Activated CD8-positive, alpha-beta T cell treated with anti-CD3 and anti-CD28 coated beads for 36 hours (primary cell): ENCODE results near the gene KDELR1. TPM values are rescaled to one million over a fixed set of nuclear protein-coding genes. Genes with fewer than 3 reads are reported as not detected.

ENCODE experiments used
- ATAC-seq: fragments of 200-7000 bp; cut with Tn5 transposase; one replicate; pipeline ENCODE4 v1.10.0; 2021; ENCODE audit warnings: mild to moderate bottlenecking, moderate library complexity
- CTCF ChIA-PET: fragments of 350-600 bp; sonication (Branson Sonifier 250); formaldehyde crosslinking; loops from one replicate; lab custom pipeline; 2021; ENCODE audit warnings: antibody characterized with exemption; lab: Charles Lee
- POLR2A ChIA-PET: fragments of 350-600 bp; sonication (Branson Sonifier 250); formaldehyde crosslinking; loops from one replicate; lab custom pipeline; 2021; ENCODE audit warnings: antibody characterized with exemption; lab: Charles Lee
- DNase-seq: peaks from one replicate; pipeline ENCODE4 v3.0.0-alpha.2; 2020
- H3K27ac Mint-ChIP-seq: one replicate; pipeline ENCODE4 v1.8.0; 2021; ENCODE audit warnings: mild to moderate bottlenecking, mixed read lengths
- H3K27me3 Mint-ChIP-seq: one replicate; pipeline ENCODE4 v1.8.0; 2021; ENCODE audit warnings: mixed read lengths
- H3K36me3 Mint-ChIP-seq: one replicate; pipeline ENCODE4 v1.8.0; 2021; ENCODE audit warnings: low read depth, mixed read lengths
- H3K4me1 Mint-ChIP-seq: one replicate; pipeline ENCODE4 v1.8.0; 2021; ENCODE audit warnings: low read depth, mixed read lengths
- H3K4me3 Mint-ChIP-seq: one replicate; pipeline ENCODE4 v1.8.0; 2021; ENCODE audit warnings: mild to moderate bottlenecking, moderate library complexity, mixed read lengths
- H3K9me3 Mint-ChIP-seq: one replicate; pipeline ENCODE4 v1.8.0; 2021; ENCODE audit warnings: mixed read lengths
- intact Hi-C: fragments of 100-400 bp; cut with micrococcal nuclease; formaldehyde crosslinking; loops from one replicate; pipeline ENCODE4 v1.10.0; 2022
- total RNA-seq, 2 experiments: library from RNA; stranded (reverse); gene quantifications; one replicate each; pipeline ENCODE4 v1.2.3, GENCODE V29; 2021
- TF ChIP-seq, protein P1 (sequence below): fragments of 200-600 bp; IDR thresholded peaks from one replicate; pipeline ENCODE4 v1.8.0; 2022; ENCODE audit warnings: antibody characterized with exemption, mild to moderate bottlenecking

Gene KDELR1
- total RNA-seq, 2 experiments from 2014 or later = 66.3 to 66.7 TPM

DNA sequence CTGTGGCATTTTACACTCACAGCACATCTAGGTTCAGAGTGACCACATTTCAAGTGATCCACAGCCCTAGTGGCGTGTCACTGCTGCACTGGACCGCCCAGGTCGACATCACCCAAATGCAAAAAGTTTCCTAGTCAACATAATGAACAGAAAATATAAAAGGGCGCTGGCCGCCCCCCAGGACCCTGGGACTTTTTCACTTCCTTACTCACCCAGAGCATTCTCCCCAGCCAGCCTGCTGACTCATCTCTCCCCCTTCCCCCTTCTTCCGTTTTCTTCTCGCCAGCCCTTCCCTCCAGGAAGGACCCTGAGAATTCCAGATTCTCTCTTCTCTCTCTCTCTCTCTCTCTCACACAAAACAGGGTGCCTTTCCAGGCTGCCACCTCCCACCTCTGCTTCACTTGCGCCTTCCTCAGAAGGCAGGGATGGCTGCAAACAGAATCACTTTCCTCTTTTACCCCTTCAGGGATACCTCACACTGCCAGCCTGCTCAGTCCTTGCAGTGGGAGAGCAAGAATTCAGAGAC lies 33.4 kb upstream of the KDELR1 start:
- intact Hi-C loops = no loop called here
- no peak overlapping the region for H3K27ac Mint-ChIP-seq
- DNase-seq (peak; percentile 35), ATAC-seq (peak; percentile 61)
- H3K4me1 Mint-ChIP-seq = peaks cover 6% of the 10 kb centered on the region
- ChIA-PET CTCF (no interaction called here), POLR2A (no interaction called here)
- TF ChIP-seq, protein P1, sequence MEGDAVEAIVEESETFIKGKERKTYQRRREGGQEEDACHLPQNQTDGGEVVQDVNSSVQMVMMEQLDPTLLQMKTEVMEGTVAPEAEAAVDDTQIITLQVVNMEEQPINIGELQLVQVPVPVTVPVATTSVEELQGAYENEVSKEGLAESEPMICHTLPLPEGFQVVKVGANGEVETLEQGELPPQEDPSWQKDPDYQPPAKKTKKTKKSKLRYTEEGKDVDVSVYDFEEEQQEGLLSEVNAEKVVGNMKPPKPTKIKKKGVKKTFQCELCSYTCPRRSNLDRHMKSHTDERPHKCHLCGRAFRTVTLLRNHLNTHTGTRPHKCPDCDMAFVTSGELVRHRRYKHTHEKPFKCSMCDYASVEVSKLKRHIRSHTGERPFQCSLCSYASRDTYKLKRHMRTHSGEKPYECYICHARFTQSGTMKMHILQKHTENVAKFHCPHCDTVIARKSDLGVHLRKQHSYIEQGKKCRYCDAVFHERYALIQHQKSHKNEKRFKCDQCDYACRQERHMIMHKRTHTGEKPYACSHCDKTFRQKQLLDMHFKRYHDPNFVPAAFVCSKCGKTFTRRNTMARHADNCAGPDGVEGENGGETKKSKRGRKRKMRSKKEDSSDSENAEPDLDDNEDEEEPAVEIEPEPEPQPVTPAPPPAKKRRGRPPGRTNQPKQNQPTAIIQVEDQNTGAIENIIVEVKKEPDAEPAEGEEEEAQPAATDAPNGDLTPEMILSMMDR = no peak
- peaks cover 4% of the 10 kb centered on the region for H3K27me3 Mint-ChIP-seq
- no peak overlapping the region for H3K4me3 Mint-ChIP-seq
- H3K9me3 Mint-ChIP-seq = no peaks in the 10 kb centered on the region
- no peaks in the 10 kb centered on the region for H3K36me3 Mint-ChIP-seq

DNA sequence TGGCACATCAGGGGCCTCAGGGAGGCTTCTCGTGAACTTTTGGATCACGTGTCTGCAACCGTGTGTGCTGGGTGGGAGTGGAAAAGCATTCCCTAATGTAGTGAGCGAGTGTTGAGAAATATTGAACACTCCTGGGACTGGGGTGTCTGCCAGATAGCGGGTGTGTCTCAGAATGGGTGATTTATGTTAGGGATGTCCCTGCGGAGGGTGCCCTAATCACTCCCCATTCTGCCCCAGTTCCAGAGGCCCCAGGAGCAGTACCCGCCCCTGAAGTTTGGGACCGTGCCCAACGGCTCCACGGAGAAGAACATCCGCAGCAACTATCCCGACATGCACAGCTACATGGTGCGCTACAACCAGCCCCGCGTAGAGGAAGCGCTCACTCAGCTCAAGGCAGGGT lies 30.2 kb upstream of the KDELR1 start:
- peaks cover 7% of the 10 kb centered on the region for H3K27me3 Mint-ChIP-seq
- peaks cover 20% of the 10 kb centered on the region for H3K4me1 Mint-ChIP-seq
- DNase-seq (no peak), ATAC-seq (no peak)
- H3K4me3 Mint-ChIP-seq = no peak overlapping the region
- ChIA-PET CTCF (interaction anchor here (0.8 kb wide), 1 partner anchor 162 kb away, joined by 3 read pairs; no protein-coding TSS in a partner anchor), POLR2A (no interaction called here)
- H3K9me3 Mint-ChIP-seq = no peaks in the 10 kb centered on the region
- intact Hi-C loops = no loop called here
- TF ChIP-seq, protein P1 = no peak
- H3K27ac Mint-ChIP-seq = no peak overlapping the region
- H3K36me3 Mint-ChIP-seq = no peaks in the 10 kb centered on the region

DNA sequence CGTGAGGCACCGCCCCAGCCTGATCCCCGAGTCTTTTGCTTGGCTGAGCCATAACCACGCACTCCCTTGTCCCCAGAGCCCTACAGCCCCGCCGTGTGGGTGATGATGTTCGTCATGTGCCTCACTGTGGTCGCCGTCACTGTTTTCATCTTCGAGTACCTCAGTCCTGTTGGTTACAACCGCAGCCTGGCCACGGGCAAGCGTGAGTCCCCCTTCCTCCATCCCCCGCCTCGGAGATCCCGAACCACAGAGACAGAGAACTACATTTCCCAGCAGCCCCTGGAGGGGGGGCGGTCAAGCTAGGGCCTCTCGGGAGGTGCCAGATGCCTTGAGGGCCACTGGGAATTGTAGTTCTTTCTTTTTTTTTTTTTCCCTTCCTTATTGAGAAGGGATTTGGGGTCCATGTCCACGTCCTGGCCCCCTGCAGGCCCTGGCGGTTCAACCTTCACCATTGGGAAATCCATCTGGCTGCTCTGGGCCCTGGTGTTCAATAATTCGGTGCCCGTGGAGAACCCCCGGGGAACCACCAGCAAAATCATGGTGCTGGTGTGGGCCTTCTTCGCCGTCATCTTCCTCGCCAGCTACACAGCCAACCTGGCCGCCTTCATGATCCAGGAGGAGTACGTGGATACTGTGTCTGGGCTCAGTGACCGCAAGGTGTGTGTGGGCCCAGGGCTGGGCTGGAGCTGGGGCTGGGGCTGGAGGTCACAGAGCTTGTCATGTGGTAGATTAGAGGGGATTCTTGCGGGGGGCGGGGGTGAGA lies 28.0 kb upstream of the KDELR1 start:
- TF ChIP-seq, protein P1 = no peak
- H3K27ac Mint-ChIP-seq = peak overlapping the region; percentile 87
- no peaks in the 10 kb centered on the region for H3K36me3 Mint-ChIP-seq
- H3K4me1 Mint-ChIP-seq = peaks cover 24% of the 10 kb centered on the region
- no peaks in the 10 kb centered on the region for H3K9me3 Mint-ChIP-seq
- ATAC-seq (peak; percentile 80), DNase-seq (peak; percentile 90)
- peaks cover 15% of the 10 kb centered on the region for H3K27me3 Mint-ChIP-seq
- POLR2A ChIA-PET = no interaction called here
- intact Hi-C loops = no loop called here
- H3K4me3 Mint-ChIP-seq = peak overlapping the region; percentile 65
- CTCF ChIA-PET = no interaction called here

DNA sequence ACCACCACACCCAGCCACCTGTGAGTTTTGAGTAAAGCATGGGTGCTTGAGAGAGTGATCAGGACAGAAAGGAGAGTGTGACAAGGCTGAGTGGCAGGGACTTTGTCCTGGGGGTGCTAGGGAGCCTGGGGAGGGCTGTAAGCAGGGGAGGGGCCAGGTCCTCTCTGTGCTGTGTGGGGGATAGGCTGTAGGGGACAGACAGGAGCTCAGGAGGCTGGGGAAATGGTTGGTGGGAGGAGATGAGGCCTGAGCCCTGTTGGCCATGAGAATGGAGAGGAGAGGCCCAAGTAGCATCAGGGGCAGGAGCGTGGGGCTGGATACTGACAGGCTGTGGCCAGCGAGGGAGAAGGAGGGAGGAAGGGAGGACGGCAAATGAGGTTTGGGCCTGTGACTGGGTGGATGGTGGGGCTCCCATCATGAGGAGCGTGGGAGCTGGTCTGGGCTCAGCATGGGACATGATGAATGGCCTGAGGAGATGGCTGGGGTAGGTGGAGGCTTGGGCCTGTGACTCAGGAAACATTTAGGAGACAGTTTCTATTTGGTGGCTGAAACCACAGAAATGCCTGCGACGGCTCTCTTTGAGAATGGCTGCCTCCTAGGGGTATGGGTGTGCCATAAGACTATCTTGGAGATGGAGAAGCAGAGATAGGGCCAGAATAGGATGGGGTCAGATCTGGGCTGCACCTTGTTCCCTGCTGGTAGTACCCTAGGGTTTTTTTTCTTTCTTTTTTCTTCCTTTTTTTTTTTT lies 27.1 kb upstream of the KDELR1 start:
- ATAC-seq (peak; percentile 50), DNase-seq (peak; percentile 59)
- POLR2A ChIA-PET = no interaction called here

More for the DNA sequence above, 27.1 kb upstream of the KDELR1 start:
- Mint-ChIP-seq H3K9me3 (no peaks in the 10 kb centered on the region), H3K4me3 (peak overlapping the region; percentile 65), H3K27me3 (peaks cover 16% of the 10 kb centered on the region), H3K36me3 (no peaks in the 10 kb centered on the region), H3K27ac (peak overlapping the region; percentile 87), H3K4me1 (peaks cover 24% of the 10 kb centered on the region)
- intact Hi-C loops = no loop called here
- CTCF ChIA-PET = no interaction called here
- TF ChIP-seq, protein P1 = no peak
